SK-N-SH treated with all-trans-retinoic acid at 6 μM for 48 hours (cell line): ENCODE measurements around the gene SCAMP5.

Source experiments
- ATAC-seq: fragments of 200-7000 bp; cut with Tn5 transposase; 3 replicates; pipeline ENCODE4 v1.9.1; 2020; ENCODE audit warnings: mild to moderate bottlenecking, moderate library complexity
- ARNTL ChIP-seq: fragments of 450-650 bp; formaldehyde crosslinking; IDR thresholded peaks from 2 replicates; pipeline ENCODE4 v1.5.0; 2020; ENCODE audit warnings: low read depth, mild to moderate bottlenecking, moderate library complexity, borderline replicate concordance
- BACH2 ChIP-seq: fragments of 250-450 bp; sonication (Bioruptor Pico); IDR thresholded peaks from 2 replicates; pipeline ENCODE4 v1.9.0; 2021; ENCODE audit warnings: mild to moderate bottlenecking, borderline replicate concordance
- CSDC2 ChIP-seq: fragments of 250-450 bp; sonication (Bioruptor Pico); IDR thresholded peaks from 2 replicates; pipeline ENCODE4 v1.5.0; 2020; ENCODE audit warnings: mild to moderate bottlenecking, moderate library complexity
- ESRRG ChIP-seq: fragments of 250-450 bp; sonication (Bioruptor Pico); IDR thresholded peaks from 2 replicates; pipeline ENCODE4 v1.6.1; 2021; ENCODE audit warnings: mild to moderate bottlenecking
- GLIS3 ChIP-seq: fragments of 250-450 bp; sonication (Bioruptor Pico); IDR thresholded peaks from 2 replicates; pipeline ENCODE4 v1.5.0; 2020; ENCODE audit warnings: mild to moderate bottlenecking, moderate library complexity
- OSR1 ChIP-seq: fragments of 250-450 bp; sonication (Bioruptor Pico); IDR thresholded peaks from 2 replicates; pipeline ENCODE4 v1.8.0; 2022; ENCODE audit warnings: moderate library complexity, mild to moderate bottlenecking, inconsistent platforms
- RARB ChIP-seq: fragments of 250-450 bp; sonication (Bioruptor Pico); IDR thresholded peaks from 2 replicates; pipeline ENCODE4 v1.8.0; 2021; ENCODE audit warnings: mild to moderate bottlenecking, moderate library complexity
- SNAI2 ChIP-seq: fragments of 250-450 bp; sonication (Bioruptor Pico); IDR thresholded peaks from 2 replicates; pipeline ENCODE4 v1.5.0; 2020; ENCODE audit warnings: mild to moderate bottlenecking, moderate library complexity
- TCF4 ChIP-seq: fragments of 250-450 bp; sonication (Bioruptor Pico); IDR thresholded peaks from 2 replicates; pipeline ENCODE4 v1.8.0; 2021; ENCODE audit warnings: mild to moderate bottlenecking, moderate library complexity, borderline replicate concordance
- TOX ChIP-seq: fragments of 250-450 bp; sonication (Bioruptor Pico); IDR thresholded peaks from 2 replicates; pipeline ENCODE4 v1.8.0; 2021; ENCODE audit warnings: mild to moderate bottlenecking, moderate library complexity, borderline replicate concordance
- ZC3H10 ChIP-seq: fragments of 250-450 bp; sonication (Bioruptor Pico); IDR thresholded peaks from 2 replicates; pipeline ENCODE4 v1.5.1; 2021; ENCODE audit warnings: mild to moderate bottlenecking, moderate library complexity
- ZFP3 ChIP-seq: fragments of 250-450 bp; sonication (Bioruptor Pico); IDR thresholded peaks from 2 replicates; pipeline ENCODE4 v1.5.0; 2020; ENCODE audit warnings: mild to moderate bottlenecking, moderate library complexity
- ZFP30 ChIP-seq: fragments of 450-650 bp; formaldehyde crosslinking; IDR thresholded peaks from 2 replicates; pipeline ENCODE4 v1.5.0; 2022; ENCODE audit warnings: mild to moderate bottlenecking, moderate library complexity
- ZNF565 ChIP-seq: fragments of 450-650 bp; formaldehyde crosslinking; conservative IDR thresholded peaks from 2 replicates; pipeline ENCODE4 v1.5.0; 2020; ENCODE audit warnings: low read depth, mild to moderate bottlenecking, moderate library complexity
- ZNF8 ChIP-seq: fragments of 450-650 bp; formaldehyde crosslinking; IDR thresholded peaks from 2 replicates; pipeline ENCODE4 v1.5.0; 2020; ENCODE audit warnings: mild to moderate bottlenecking, moderate library complexity
- TF ChIP-seq, protein P1 (sequence below): fragments of 250-450 bp; sonication (Bioruptor Pico); IDR thresholded peaks from 2 replicates; pipeline ENCODE4 v1.8.0; 2020; ENCODE audit warnings: mild to moderate bottlenecking, moderate library complexity, borderline replicate concordance
- TF ChIP-seq, protein P2 (sequence below): fragments of 250-450 bp; sonication (Bioruptor Pico); IDR thresholded peaks from 2 replicates; pipeline ENCODE4 v1.5.0; 2020; ENCODE audit warnings: mild to moderate bottlenecking, moderate library complexity
- TF ChIP-seq, protein P3 (sequence below): fragments of 250-450 bp; sonication (Bioruptor Pico); IDR thresholded peaks from 2 replicates; pipeline ENCODE4 v1.5.1; 2021; ENCODE audit warnings: mild to moderate bottlenecking, moderate library complexity
- TF ChIP-seq, protein P4 (sequence below): fragments of 250-450 bp; sonication (Bioruptor Pico); IDR thresholded peaks from 2 replicates; pipeline ENCODE4 v1.8.0; 2021; ENCODE audit warnings: low read depth, mild to moderate bottlenecking, moderate library complexity, borderline replicate concordance
- TF ChIP-seq, protein P5 (sequence below): fragments of 250-450 bp; sonication (Bioruptor Pico); IDR thresholded peaks from 2 replicates; pipeline ENCODE4 v1.5.1; 2020; ENCODE audit warnings: low read depth, mild to moderate bottlenecking, moderate library complexity

The SCAMP5 gene

DNA sequence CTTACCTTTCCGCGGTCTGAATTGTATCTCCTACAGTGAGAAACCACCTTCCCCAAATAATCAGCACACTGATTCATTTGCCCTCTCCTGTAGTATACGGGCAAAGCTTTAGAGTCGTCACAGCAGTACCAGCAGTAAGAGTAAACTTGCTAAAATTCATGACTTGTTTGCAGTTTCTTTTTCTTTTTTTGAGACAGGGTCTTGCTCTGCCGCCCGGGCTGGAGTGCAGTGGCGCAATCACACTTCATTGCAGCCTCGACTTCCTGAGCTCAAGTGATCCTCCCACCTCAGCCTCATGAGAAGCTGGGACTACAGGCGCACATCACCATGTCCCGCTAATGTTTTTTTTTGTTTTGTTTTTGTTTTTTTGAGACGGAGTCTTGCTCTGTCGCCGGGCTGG, 11.9 kb downstream of the SCAMP5 start:
- no peak for ATAC-seq

DNA sequence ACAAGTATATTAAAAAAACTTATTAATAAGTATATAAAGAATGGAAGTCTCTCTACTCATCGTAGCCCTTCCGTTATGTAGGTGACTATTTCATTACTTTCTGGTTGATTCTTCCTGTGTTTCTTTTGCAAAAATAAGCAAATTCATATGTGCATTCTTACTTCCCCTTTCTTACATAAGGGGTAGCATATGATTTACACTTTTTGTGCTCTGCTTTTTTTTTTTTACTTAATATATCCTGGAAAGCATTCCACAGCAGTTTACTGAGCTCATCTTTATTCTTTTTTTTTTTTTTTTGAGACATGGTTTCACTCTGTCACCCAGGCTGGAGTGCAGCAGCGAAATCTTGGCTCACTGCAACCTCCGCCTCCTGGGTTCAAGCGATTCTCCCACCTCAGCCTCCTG, 12.9 kb downstream of the SCAMP5 start:
- TF ChIP-seq ARNTL (CRISPR knock-in tag) (no peak), ZNF565 (CRISPR knock-in tag) (no peak), RARB (CRISPR knock-in tag) (no peak), TOX (CRISPR knock-in tag) (no peak)
- TF ChIP-seq, protein P1, sequence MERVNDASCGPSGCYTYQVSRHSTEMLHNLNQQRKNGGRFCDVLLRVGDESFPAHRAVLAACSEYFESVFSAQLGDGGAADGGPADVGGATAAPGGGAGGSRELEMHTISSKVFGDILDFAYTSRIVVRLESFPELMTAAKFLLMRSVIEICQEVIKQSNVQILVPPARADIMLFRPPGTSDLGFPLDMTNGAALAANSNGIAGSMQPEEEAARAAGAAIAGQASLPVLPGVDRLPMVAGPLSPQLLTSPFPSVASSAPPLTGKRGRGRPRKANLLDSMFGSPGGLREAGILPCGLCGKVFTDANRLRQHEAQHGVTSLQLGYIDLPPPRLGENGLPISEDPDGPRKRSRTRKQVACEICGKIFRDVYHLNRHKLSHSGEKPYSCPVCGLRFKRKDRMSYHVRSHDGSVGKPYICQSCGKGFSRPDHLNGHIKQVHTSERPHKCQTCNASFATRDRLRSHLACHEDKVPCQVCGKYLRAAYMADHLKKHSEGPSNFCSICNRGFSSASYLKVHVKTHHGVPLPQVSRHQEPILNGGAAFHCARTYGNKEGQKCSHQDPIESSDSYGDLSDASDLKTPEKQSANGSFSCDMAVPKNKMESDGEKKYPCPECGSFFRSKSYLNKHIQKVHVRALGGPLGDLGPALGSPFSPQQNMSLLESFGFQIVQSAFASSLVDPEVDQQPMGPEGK: no peak
- no peak for ATAC-seq

More for the DNA sequence above, 11.9 kb downstream of the SCAMP5 start:
- TF ChIP-seq, protein P2, sequence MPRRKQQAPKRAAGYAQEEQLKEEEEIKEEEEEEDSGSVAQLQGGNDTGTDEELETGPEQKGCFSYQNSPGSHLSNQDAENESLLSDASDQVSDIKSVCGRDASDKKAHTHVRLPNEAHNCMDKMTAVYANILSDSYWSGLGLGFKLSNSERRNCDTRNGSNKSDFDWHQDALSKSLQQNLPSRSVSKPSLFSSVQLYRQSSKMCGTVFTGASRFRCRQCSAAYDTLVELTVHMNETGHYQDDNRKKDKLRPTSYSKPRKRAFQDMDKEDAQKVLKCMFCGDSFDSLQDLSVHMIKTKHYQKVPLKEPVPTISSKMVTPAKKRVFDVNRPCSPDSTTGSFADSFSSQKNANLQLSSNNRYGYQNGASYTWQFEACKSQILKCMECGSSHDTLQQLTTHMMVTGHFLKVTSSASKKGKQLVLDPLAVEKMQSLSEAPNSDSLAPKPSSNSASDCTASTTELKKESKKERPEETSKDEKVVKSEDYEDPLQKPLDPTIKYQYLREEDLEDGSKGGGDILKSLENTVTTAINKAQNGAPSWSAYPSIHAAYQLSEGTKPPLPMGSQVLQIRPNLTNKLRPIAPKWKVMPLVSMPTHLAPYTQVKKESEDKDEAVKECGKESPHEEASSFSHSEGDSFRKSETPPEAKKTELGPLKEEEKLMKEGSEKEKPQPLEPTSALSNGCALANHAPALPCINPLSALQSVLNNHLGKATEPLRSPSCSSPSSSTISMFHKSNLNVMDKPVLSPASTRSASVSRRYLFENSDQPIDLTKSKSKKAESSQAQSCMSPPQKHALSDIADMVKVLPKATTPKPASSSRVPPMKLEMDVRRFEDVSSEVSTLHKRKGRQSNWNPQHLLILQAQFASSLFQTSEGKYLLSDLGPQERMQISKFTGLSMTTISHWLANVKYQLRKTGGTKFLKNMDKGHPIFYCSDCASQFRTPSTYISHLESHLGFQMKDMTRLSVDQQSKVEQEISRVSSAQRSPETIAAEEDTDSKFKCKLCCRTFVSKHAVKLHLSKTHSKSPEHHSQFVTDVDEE (CRISPR knock-in tag): no peak
- TF ChIP-seq ZFP3 (CRISPR knock-in tag): no peak
- TF ChIP-seq, protein P1: no peak
- TF ChIP-seq BACH2 (CRISPR knock-in tag): no peak
- TF ChIP-seq, protein P3, sequence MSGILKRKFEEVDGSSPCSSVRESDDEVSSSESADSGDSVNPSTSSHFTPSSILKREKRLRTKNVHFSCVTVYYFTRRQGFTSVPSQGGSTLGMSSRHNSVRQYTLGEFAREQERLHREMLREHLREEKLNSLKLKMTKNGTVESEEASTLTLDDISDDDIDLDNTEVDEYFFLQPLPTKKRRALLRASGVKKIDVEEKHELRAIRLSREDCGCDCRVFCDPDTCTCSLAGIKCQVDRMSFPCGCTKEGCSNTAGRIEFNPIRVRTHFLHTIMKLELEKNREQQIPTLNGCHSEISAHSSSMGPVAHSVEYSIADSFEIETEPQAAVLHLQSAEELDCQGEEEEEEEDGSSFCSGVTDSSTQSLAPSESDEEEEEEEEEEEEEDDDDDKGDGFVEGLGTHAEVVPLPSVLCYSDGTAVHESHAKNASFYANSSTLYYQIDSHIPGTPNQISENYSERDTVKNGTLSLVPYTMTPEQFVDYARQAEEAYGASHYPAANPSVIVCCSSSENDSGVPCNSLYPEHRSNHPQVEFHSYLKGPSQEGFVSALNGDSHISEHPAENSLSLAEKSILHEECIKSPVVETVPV (CRISPR knock-in tag): no peak
- TF ChIP-seq CSDC2 (CRISPR knock-in tag): no peak

DNA sequence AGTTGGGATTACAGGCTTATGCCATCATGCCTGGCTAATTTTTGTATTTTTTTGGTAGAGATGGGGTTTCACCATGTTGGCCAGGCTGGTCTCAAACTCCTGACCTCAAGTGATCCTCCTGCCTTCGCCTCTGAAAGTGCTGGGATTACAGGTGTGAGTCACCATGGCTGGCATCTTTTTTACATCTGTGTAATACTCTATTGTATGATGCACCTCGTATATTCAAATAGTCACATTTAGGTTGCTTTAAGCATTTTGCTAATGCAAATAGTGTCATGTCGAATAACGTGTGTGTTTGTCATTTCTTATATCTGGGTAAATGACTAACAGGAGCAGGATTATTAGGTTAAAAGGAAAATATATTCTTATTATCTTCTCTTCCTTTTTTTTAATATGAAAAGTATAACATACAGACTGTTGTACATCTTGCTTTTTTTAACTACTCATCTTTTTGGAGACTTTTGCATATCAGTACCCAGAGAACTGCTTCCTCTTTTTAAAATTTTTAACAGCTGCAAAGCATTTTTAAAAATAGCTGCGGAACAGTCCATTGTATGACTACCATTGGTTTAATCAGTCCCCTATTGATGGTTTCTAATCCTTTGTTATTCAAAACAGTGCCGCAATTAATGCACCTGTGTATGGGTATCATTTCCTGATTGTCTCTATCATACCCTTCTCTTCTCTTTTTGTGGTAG, 13.4 kb downstream of the SCAMP5 start:
- TF ChIP-seq, protein P2 (CRISPR knock-in tag): no peak
- TF ChIP-seq ZNF8 (no peak), GLIS3 (CRISPR knock-in tag) (no peak), ZNF565 (CRISPR knock-in tag) (no peak), ESRRG (CRISPR knock-in tag) (no peak), CSDC2 (CRISPR knock-in tag) (no peak), TCF4 (CRISPR knock-in tag) (no peak), TOX (CRISPR knock-in tag) (no peak), OSR1 (no peak), BACH2 (CRISPR knock-in tag) (no peak), SNAI2 (CRISPR knock-in tag) (no peak), ZFP30 (CRISPR knock-in tag) (no peak), RARB (CRISPR knock-in tag) (no peak), ZC3H10 (CRISPR knock-in tag) (no peak)
- TF ChIP-seq, protein P4, sequence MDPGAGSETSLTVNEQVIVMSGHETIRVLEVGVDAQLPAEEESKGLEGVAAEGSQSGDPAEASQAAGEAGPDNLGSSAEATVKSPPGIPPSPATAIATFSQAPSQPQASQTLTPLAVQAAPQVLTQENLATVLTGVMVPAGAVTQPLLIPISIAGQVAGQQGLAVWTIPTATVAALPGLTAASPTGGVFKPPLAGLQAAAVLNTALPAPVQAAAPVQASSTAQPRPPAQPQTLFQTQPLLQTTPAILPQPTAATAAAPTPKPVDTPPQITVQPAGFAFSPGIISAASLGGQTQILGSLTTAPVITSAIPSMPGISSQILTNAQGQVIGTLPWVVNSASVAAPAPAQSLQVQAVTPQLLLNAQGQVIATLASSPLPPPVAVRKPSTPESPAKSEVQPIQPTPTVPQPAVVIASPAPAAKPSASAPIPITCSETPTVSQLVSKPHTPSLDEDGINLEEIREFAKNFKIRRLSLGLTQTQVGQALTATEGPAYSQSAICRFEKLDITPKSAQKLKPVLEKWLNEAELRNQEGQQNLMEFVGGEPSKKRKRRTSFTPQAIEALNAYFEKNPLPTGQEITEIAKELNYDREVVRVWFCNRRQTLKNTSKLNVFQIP (CRISPR knock-in tag): no peak
- TF ChIP-seq, protein P5, sequence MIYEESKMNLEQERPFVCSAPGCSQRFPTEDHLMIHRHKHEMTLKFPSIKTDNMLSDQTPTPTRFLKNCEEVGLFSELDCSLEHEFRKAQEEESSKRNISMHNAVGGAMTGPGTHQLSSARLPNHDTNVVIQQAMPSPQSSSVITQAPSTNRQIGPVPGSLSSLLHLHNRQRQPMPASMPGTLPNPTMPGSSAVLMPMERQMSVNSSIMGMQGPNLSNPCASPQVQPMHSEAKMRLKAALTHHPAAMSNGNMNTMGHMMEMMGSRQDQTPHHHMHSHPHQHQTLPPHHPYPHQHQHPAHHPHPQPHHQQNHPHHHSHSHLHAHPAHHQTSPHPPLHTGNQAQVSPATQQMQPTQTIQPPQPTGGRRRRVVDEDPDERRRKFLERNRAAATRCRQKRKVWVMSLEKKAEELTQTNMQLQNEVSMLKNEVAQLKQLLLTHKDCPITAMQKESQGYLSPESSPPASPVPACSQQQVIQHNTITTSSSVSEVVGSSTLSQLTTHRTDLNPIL (CRISPR knock-in tag): no peak
- ATAC-seq: no peak
